Measurements from ENCODE around the gene RHOT2.

The RHOT2 gene

GRCh38 chr16:648071-648780 is 19.7 kb upstream of the RHOT2 start:
- DNase-seq: peak; percentile 75

- DNase-seq: peak; percentile 97
Measured at GRCh38 chr16:648781-649589, 18.9 kb upstream of the RHOT2 start, which contains the start of gene WDR90. TSS of gene WDR90 (plus strand) at chr16:649365. CDS start at chr16:649417, 52 bp downstream.

- DNase-seq: peak; percentile 41
Measured at GRCh38 chr16:649631-650030, 18.3 kb upstream of the RHOT2 start.

- DNase-seq: no peak
Measured at GRCh38 chr16:651844-652243, 16.1 kb upstream of the RHOT2 start.

- DNase-seq: no peak
Measured at GRCh38 chr16:652454-653305, 15.3 kb upstream of the RHOT2 start.

DNA sequence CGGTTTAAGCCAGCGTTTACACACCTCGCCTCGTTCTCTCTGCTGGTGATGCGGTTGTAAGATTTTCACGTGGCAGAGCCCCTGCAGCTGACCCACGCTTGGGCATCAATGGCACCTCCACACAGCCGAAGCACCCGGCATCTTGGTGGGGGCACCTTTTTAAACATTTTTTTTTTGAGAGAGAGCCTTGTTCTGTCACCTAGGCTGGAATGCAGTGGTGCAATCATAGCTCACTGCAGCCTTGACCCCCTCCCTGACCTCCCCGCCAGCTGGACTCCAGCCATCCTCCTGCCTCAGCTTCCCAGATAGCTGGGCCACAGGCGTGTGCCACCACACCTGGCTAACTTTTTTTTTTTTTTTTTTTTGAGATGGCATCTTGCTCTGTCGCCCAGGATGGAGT is 13.9 kb upstream of the RHOT2 start:
- DNase-seq: no peak

DNA sequence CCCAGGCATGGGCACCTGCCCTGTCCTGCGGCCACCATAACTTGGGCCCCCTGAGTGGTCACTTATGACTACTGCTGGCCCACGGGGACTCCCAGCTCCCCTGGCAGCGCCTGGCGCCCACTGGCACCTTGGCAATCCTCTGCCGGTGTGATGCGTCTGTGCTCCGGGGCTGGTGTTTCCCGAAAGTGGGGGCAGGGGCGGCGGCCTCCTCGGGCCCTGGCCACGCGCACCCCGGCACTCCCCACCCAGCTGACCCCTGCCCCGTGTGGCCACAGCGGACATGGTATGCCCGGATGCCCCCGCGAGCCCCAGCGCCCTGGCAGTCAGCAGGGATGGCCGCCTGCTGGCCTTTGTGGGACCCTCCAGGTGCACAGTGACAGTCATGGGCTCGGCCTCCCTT is 10.4 kb upstream of the RHOT2 start:
- DNase-seq: no peak

- no peak for DNase-seq
Measured at GRCh38 chr16:658679-659571, 9.0 kb upstream of the RHOT2 start.

DNA sequence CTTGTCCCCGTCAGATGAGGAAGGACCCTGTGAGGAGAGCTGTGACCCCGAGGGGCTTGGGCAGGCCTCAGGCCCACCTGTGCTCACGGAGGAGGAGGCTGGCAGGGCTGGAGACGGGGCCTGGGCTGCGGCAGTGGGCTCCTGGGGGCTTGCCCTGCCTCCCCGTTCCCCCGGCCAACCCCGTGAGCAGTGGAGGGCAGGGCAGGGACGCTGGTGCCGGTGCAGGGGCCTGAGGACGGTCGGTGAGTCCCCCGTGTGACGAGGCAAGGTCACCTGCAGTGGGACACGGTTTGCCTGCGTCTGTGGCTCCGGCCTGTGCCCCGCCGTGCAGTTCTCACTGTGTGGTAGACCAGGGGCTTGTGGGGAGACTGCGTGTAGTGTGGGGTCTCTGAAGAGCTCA is 8.3 kb upstream of the RHOT2 start:
- DNase-seq: no peak

GRCh38 chr16:660132-660458 is 7.8 kb upstream of the RHOT2 start:
- DNase-seq: no peak

DNA sequence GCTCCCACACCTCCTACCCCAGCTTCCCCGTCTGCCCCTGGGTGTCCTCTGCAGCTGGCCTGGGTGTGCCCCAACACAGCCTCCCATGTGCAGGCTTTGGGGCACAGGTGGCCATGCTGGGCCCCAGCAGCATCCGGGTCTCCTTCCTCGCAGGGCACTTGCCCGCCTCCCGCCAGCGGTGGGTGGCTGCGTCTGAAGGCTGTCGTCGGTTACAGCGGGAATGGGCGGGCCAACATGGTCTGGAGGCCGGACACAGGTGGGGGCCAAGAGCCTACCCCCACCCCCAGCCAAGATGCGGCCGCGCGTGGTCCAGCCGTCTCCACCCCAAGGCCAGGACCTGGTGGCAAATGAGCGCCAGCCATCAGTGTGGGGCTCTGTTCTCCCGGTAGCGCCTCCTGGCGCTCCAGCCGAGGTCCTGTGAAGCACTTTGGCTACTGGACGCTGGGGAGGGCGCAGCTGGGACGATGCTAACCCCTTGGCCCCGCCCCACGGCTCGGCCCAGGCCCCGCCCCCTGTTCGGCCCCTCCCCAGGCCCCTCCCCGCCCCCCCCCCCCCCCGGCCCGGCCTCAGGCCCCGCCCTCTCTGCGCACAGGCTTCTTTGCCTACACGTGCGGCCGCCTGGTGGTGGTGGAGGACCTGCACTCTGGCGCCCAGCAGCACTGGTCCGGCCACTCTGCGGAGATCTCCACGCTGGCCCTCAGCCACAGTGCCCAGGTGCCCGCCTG is 7.3 kb upstream of the RHOT2 start:
- DNase-seq: peak; percentile 80

- no peak for DNase-seq
Measured at GRCh38 chr16:661184-661821, 6.6 kb upstream of the RHOT2 start.

DNA sequence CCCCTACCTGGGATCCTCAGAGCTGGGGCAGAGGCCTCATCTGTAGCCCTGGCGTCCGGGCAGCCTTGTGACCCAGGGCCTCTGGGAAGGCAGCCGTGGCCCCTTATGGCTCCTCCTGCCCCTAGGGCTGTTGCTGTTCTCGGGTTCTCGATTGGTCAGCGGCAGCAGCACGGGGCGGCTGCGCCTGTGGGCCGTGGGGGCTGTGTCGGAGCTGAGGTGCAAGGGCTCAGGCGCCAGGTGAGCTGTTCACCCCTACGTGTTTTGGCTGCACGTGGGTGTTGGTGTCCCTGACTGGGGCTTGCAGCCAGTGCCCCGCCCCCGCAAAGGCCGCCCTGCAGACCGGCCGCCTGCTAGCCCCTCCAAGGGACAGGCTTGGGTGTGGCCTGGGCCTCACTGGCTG is 5.8 kb upstream of the RHOT2 start:
- DNase-seq: no peak

DNA sequence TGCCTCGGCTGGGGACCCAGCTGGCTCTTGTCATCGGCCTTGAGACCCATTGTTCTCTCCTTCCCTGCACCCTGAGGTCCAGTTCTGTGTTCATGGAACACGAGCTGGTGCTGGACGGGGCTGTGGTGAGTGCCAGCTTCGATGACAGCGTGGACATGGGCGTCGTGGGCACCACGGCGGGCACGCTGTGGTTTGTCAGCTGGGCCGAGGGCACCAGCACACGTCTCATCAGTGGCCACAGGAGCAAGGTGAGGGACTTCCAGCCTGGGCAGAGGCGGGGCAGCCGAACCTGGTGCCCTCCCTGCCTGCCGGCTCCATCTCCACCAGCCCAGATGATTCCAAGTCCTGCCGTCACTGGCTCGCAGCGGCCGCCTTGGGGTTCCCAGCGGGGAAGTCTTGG is 5.3 kb upstream of the RHOT2 start:
- DNase-seq: no peak

GRCh38 chr16:666572-666971 is 1.4 kb upstream of the RHOT2 start:
- no peak for DNase-seq

DNA sequence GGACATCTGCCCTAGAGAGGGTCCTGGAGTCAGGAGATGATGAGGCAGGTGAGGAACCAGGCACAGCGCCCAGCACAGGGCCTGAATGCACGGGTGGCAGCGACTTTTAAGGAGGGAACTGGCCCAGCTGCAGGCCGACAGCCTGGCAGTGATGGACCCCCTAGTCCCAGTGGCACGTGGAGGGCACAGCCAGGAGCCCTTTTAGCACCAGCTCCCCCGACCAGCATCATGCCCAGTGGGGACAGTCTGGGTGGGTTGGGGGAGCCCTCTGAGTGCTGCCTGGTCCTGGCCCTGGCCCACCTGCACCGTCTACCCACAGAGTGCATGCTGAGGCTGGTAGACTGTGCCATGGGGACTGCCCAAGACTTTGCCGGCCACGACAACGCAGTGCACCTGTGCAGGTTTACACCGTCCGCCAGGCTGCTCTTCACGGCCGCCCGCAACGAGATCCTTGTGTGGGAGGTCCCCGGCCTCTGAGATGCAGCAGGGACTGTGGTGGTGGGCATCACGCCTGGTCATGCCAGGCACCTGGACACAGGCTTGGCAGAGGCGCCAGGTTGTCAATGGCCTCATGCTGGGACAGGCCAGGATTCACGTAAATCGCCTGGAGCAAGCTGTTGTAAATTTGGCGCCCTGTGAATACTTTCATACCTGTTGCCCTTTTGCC is 686 bp upstream of the RHOT2 start:
- DNase-seq: no peak

DNA sequence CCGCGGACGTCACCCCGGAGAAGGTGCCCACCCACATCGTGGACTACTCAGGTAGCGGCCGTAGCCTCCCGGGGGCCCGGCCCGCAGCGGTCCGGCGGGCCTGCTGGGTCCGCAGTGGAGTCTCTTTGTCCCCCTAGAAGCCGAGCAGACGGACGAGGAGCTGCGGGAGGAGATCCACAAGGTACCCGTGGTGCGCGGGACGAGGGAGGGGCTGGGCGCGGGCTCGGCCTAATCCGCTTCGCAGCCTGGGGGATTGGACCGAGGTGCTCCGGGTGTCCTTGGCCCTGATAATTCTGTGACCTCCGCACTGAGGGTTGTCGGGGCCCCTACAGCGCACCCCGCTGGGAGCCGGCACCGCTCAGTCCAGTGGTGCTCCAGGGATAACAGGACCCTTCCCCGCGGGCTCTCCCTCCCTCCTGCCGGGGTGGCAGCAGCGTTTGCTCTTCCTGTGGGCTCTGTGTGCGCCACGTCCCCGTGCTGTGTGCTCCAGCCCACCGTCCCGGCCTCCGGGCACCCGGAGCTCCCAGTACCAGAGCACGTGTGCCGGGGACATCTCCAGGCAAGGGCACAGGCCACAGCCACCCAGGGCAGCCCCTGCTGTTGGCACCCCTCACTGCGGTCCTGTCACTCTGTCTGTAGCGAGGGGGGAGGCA is 713 bp downstream of the RHOT2 start:
- DNase-seq: peak; percentile 30

- DNase-seq: no peak
Measured at GRCh38 chr16:669666-670065, 1.7 kb downstream of the RHOT2 start.

- no peak for DNase-seq
Measured at GRCh38 chr16:670485-671352, 2.8 kb downstream of the RHOT2 start.
